Small intestine (tissue), 7 donors: Measurements from ENCODE around the gene ADAMTS14. TPM values are rescaled to one million over a fixed set of nuclear protein-coding genes. Genes with fewer than 3 reads are reported as not detected.
A peak's percentile ranks its signal among the peaks of the same experiment; 100 is the strongest.

Experiments
- DNase-seq, 2 donors: peaks; one replicate each; pipeline versions ENCODE4 v3.0.0 to v3.0.0-alpha.2; 2013
- FAIRE-seq: peaks from 2 replicates; lab custom pipeline; 2012; peaks lifted over from hg19 to GRCh38; lab: Jason Lieb, UNC
- H3K27ac ChIP-seq, 3 donors: one replicate each; pipeline ENCODE4 v1.5.1; 2013; ENCODE audit warnings: low read length in 2 of 3, mild to moderate bottlenecking in 2 of 3, control low read depth in 1 of 3, inconsistent platforms in 1 of 3, low read depth in 1 of 3, moderate library complexity in 1 of 3
- H3K27me3 ChIP-seq, 3 donors: one replicate each; pipeline ENCODE4 v1.6.1; 2013; ENCODE audit warnings: low read length in 3 of 3, inconsistent platforms in 1 of 3; ENCODE audit not compliant: control insufficient read depth in 3 of 3, insufficient read depth in 3 of 3
- H3K36me3 ChIP-seq, 3 donors: one replicate each; pipeline ENCODE4 v1.6.1; 2013; ENCODE audit warnings: low read length in 3 of 3, inconsistent platforms in 1 of 3, low read depth in 1 of 3, mild to moderate bottlenecking in 1 of 3, moderate library complexity in 1 of 3; ENCODE audit not compliant: control insufficient read depth in 3 of 3, insufficient read depth in 2 of 3
- H3K4me1 ChIP-seq, 3 donors: one replicate each; pipeline ENCODE4 v1.6.1; 2013; ENCODE audit warnings: low read length in 2 of 3, inconsistent platforms in 1 of 3, low read depth in 1 of 3, mild to moderate bottlenecking in 1 of 3, moderate library complexity in 1 of 3; ENCODE audit not compliant: control insufficient read depth in 3 of 3, insufficient read depth in 2 of 3
- H3K4me3 ChIP-seq, 3 donors: one replicate each; pipeline ENCODE4 v1.5.1; 2013; ENCODE audit warnings: low read length in 3 of 3, control low read depth in 1 of 3, inconsistent platforms in 1 of 3, low read depth in 1 of 3, mild to moderate bottlenecking in 1 of 3, moderate library complexity in 1 of 3
- H3K9me3 ChIP-seq, 2 donors: one replicate each; pipeline ENCODE4 v1.6.1; 2013; ENCODE audit warnings: low read depth in 1 of 2, low read length in 1 of 2; ENCODE audit not compliant: control insufficient read depth in 2 of 2, insufficient read depth in 1 of 2
- WGBS, 3 donors: extraction: QIAGEN DNeasy Blood & Tissue Kit; methylation state at CpG; one replicate each; pipeline ENCODE4 v1.1.7; 2013; 5-methylcytosine and 5-hydroxymethylcytosine counted together
- polyA plus RNA-seq, 4 donors: library from polyadenylated mRNA; stranded (reverse) in 3 of 4; unstranded in 1 of 4; fragments of 200-250 nt in 3 of 4; fragments of 120-200 nt in 1 of 4; gene quantifications; one replicate each; pipeline versions ENCODE4 v1.2.1 to v1.2.3, GENCODE V29; 2013
- donor health status: healthy with polysubstance abuse.
- donor health status: control.
- donor health status: control.
- donor health status: Bipolar disorder and iron deficiency.
- donor health status: healthy.

ADAMTS14 gene
- polyA plus RNA-seq, 4 donors = 0.45 to 7.7 (median 0.79) TPM

DNA sequence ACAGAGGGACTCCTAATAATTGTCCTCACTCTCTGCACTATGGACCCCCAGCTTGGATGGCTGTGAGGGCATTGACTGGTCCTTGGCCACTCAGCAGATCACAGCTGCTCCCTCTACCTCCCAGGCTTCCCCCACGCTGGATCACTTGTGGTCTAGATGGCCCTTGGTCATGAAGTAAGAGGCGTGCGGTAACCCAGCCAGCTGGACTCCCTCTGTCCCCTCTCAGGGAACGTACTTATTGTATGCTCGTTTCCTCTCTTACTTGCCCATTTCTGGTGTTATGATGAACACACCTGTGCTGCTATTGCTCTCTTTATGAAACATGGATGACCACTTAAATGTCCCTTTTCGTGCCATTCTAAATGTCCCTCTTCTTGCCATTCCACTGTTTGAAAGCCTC, 19.3 kb downstream of the ADAMTS14 start:
- Histone ChIP-seq H3K27ac (no peak overlapping the region), H3K4me1 (no peaks in the 10 kb centered on the region), H3K9me3 (no peaks in the 10 kb centered on the region), H3K27me3 (peaks cover 0 to 13% (median 0%) of the 10 kb centered on the region in 3 donors), H3K36me3 (peaks cover 0 to 2% (median 0%) of the 10 kb centered on the region in 3 donors), H3K4me3 (no peak overlapping the region)
- DNase-seq (no peak), FAIRE-seq (no peak)
- WGBS, 3 donors = 72 to 74% (median 73%) methylated on average over 6 of the region's 6 CpGs

GRCh38 chr10:70692043-70692603, 19.8 kb downstream of the ADAMTS14 start:
- DNase-seq = no peak
- peaks cover 0 to 4% (median 0%) of the 10 kb centered on the region in 3 donors for H3K36me3 ChIP-seq
- no peaks in the 10 kb centered on the region for H3K9me3 ChIP-seq
- no peak for FAIRE-seq
- no peak overlapping the region for H3K27ac ChIP-seq
- H3K4me1 ChIP-seq = no peaks in the 10 kb centered on the region
- 45 to 59% (median 48%) methylated on average over 9 of the region's 9 CpGs for WGBS, 3 donors
- peaks cover 0 to 13% (median 0%) of the 10 kb centered on the region in 3 donors for H3K27me3 ChIP-seq
- no peak overlapping the region for H3K4me3 ChIP-seq

GRCh38 chr10:70693619-70694335, 21.5 kb downstream of the ADAMTS14 start:
- peak overlapping the region in 2 of 3 donors; percentile 5 to 14 for H3K27ac ChIP-seq
- H3K36me3 ChIP-seq = peaks cover 0 to 4% (median 0%) of the 10 kb centered on the region in 3 donors
- H3K9me3 ChIP-seq = no peaks in the 10 kb centered on the region
- FAIRE-seq = no peak
- 66 to 78% (median 76%) methylated on average over 19 of the region's 19 CpGs for WGBS, 3 donors
- H3K27me3 ChIP-seq = peaks cover 0 to 13% (median 0%) of the 10 kb centered on the region in 3 donors
- H3K4me3 ChIP-seq = no peak overlapping the region
- no peaks in the 10 kb centered on the region for H3K4me1 ChIP-seq
- no peak for DNase-seq

- FAIRE-seq = no peak
- peak in 1 of 2 donors; percentile 18 for DNase-seq
- Histone ChIP-seq H3K9me3 (no peaks in the 10 kb centered on the region), H3K27ac (no peak overlapping the region), H3K27me3 (peaks cover 0 to 13% (median 0%) of the 10 kb centered on the region in 3 donors), H3K36me3 (peaks cover 0 to 4% (median 0%) of the 10 kb centered on the region in 3 donors), H3K4me1 (no peaks in the 10 kb centered on the region), H3K4me3 (no peak overlapping the region)
- 61 to 80% (median 75%) methylated on average over 6 of the region's 6 CpGs for WGBS, 3 donors
Measured at GRCh38 chr10:70694418-70695141, 22.3 kb downstream of the ADAMTS14 start.

DNA sequence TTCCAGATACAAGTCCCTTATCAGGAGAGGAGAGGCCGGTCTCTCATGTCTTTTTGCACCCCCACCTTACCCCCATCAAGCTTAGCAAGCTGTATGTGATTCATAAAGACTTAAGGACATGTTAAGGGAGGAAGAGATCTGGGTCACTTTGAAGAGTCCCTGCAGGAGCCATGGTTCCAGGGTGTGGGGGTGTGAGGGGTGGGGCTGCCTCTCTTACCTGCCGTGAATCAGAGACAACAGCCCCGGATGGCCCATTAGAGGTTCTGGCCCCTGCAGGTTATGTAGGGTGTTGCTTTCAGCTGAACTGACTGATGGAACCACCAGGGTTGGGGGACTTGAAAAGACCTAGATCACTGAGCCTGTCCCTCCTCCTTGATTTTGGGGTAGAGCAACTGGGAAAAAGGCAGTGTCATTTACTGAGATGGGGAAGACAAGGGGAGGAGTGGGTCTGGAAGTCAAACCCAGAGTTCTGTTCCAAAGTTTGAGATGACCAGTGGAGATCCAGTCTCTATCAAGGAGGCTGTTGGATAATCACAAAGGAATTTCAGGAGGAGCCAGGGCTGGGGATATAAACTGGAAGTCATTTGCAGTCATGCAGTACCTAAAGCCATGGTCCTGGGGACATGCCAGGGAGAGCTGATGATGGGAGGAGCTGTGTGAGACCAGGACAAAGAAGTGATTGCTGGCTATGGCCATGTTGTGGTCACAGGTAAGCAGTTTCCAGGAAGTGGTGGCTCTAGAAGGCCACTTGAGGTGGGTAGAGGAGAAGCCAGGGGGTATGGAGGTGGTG, 23.1 kb downstream of the ADAMTS14 start:
- FAIRE-seq = no peak
- Histone ChIP-seq H3K27me3 (peaks cover 0 to 13% (median 0%) of the 10 kb centered on the region in 3 donors), H3K9me3 (no peaks in the 10 kb centered on the region), H3K4me3 (no peak overlapping the region), H3K27ac (peak overlapping the region in 2 of 3 donors; percentile 37 to 42), H3K4me1 (no peaks in the 10 kb centered on the region), H3K36me3 (peaks cover 0 to 4% (median 0%) of the 10 kb centered on the region in 3 donors)
- WGBS, 3 donors = 64 to 76% (median 70%) methylated on average over 3 of the region's 3 CpGs
- no peak for DNase-seq

DNA sequence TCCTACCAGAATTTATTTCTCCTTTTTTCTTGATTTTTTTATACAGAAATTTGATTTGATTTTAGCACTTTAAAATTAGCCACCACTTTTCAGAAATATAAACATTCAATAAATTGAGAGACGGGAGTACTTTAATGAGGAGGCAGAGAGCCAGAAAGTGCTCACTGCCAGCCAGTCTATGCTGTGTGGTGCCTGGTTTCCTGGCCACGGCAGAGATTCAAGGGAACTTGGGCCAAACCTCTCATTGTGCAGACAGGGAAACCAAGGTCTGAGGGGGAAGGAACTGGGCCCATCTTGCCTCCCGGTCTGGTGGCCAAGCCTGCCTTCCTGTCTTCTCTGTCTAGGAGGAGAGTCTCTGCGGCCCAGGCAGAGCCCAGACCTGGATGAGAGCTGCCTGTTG, 25.9 kb downstream of the ADAMTS14 start:
- Histone ChIP-seq H3K4me3 (no peak overlapping the region), H3K4me1 (no peaks in the 10 kb centered on the region), H3K27me3 (peaks cover 0 to 6% (median 0%) of the 10 kb centered on the region in 3 donors), H3K27ac (no peak overlapping the region), H3K9me3 (no peaks in the 10 kb centered on the region), H3K36me3 (peaks cover 0 to 16% (median 0%) of the 10 kb centered on the region in 3 donors)
- 55 to 76% (median 63%) methylated on average over 4 of the region's 4 CpGs for WGBS, 3 donors
- FAIRE-seq = no peak
- DNase-seq = no peak

- no peak overlapping the region for H3K27ac ChIP-seq
- H3K9me3 ChIP-seq = no peaks in the 10 kb centered on the region
- H3K4me3 ChIP-seq = no peak overlapping the region
- DNase-seq (no peak), FAIRE-seq (no peak)
- 86 to 91% (median 89%) methylated on average over 3 of the region's 3 CpGs for WGBS, 3 donors
- H3K4me1 ChIP-seq = no peaks in the 10 kb centered on the region
- H3K27me3 ChIP-seq = peaks cover 0 to 6% (median 0%) of the 10 kb centered on the region in 3 donors
- H3K36me3 ChIP-seq = peaks cover 0 to 17% (median 0%) of the 10 kb centered on the region in 3 donors
Measured at GRCh38 chr10:70699063-70699658, 26.9 kb downstream of the ADAMTS14 start.
